PFSK-1 (cell line): ENCODE results near the gene FNIP2.

Experiments
- POLR2AphosphoS5 ChIP-seq: IDR thresholded peaks from 2 replicates; pipeline ENCODE4 v1.6.1; 2012; ENCODE audit warnings: low read depth, mild to moderate bottlenecking, control low read depth, low read length, moderate library complexity
- REST ChIP-seq, 2 experiments: IDR thresholded peaks; 2 replicates each; pipeline versions ENCODE4 v1.6.1 to v1.8.0; 2011 to 2012; ENCODE audit warnings: low read depth in 2 of 2, low read length in 2 of 2, control low read depth in 1 of 2, inconsistent platforms in 1 of 2, mild to moderate bottlenecking in 1 of 2, moderate library complexity in 1 of 2; ENCODE audit not compliant: insufficient read depth in 1 of 2

GRCh38 chr4:158817562-158818296, 48.9 kb downstream of the FNIP2 start:
- no peak for TF ChIP-seq REST (IDR thresholded peaks at IDR 0.05; ENCODE audit: insufficient read depth in 1 of 2, low read depth in 2 of 2, low read length in 2 of 2)
- TF ChIP-seq POLR2AphosphoS5: no peak
